Ovary (tissue), 9 donors: Measurements from ENCODE around the gene C2orf76. TPM values are rescaled to one million over a fixed set of nuclear protein-coding genes. Genes with fewer than 3 reads are reported as not detected.

ENCODE experiments used
- DNase-seq, 5 donors: peaks; one replicate each; pipeline ENCODE4 v3.0.0-alpha.2; 2019 to 2020
- H3K27ac ChIP-seq, 2 donors: fragments of 200-600 bp; one replicate each; pipeline versions ENCODE4 v1.5.1 to v1.8.0; 2019 to 2022
- H3K27me3 ChIP-seq: fragments of 200-600 bp; one replicate; pipeline ENCODE4 v1.8.0; 2022
- H3K36me3 ChIP-seq: fragments of 200-600 bp; sonication (generic); one replicate; pipeline ENCODE4 v1.5.1; 2019
- H3K4me1 ChIP-seq: one replicate; pipeline ENCODE4 v1.8.1; 2013; ENCODE audit warnings: mild to moderate bottlenecking, moderate library complexity; ENCODE audit not compliant: insufficient read depth
- H3K4me3 ChIP-seq: fragments of 200-600 bp; sonication (generic); one replicate; pipeline ENCODE4 v1.5.1; 2017
- H3K9me3 ChIP-seq, 2 donors: fragments of 200-600 bp in 1 of 2; sonication (generic) in 1 of 2; one replicate each; pipeline versions ENCODE4 v1.5.1 to v1.8.1; 2013 to 2019; ENCODE audit warnings: mild to moderate bottlenecking in 1 of 2, moderate library complexity in 1 of 2
- EP300 ChIP-seq: sonication (generic); formaldehyde crosslinking; IDR thresholded peaks from one replicate; pipeline ENCODE4 v1.6.1; 2017; ENCODE audit warnings: antibody characterized with exemption
- POLR2A ChIP-seq: fragments of 450-650 bp; IDR thresholded peaks from one replicate; pipeline ENCODE4 v1.6.1; 2017; ENCODE audit warnings: antibody characterized with exemption, mild to moderate bottlenecking, moderate library complexity
- WGBS, 3 donors: extraction: QIAGEN DNeasy Blood & Tissue Kit in 1 of 3; methylation state at CpG; one replicate each; pipeline versions ENCODE4 v1.1.5 to v1.1.7; 2013 to 2017; 5-methylcytosine and 5-hydroxymethylcytosine counted together
- intact Hi-C, 4 donors: fragments of 100-400 bp; cut with DNase I; formaldehyde crosslinking; loops; one replicate each; pipeline versions ENCODE4 v1.11.0 to v1.15.1; 2022 to 2023
- polyA plus RNA-seq, 2 donors: library from polyadenylated mRNA; stranded (reverse); fragments of 200-250 nt in 1 of 2; fragments of 350-450 nt in 1 of 2; fragmentation: Illumina TruSeq in 1 of 2; extraction: RNeasy Lipid Tissue Mini Kit (QIAGEN cat#74804) in 1 of 2; gene quantifications; one replicate each; pipeline ENCODE4 v1.2.3, GENCODE V29; 2013 to 2014
- total RNA-seq, 7 donors: library from RNA; depleted of rRNA in 2 of 7; stranded (reverse); fragments of >200 nt in 2 of 7; fragmentation: NEBNext Ultra II Directional in 3 of 7; extraction: Animal tissue kit (Norgen Biotek cat#: 25700) in 3 of 7; gene quantifications; one replicate each; pipeline versions ENCODE4 v1.1.0 to v1.2.4, GENCODE V29; 2016 to 2023
- TF ChIP-seq, protein P1 (sequence below), 3 donors: fragments of 450-650 bp in 2 of 3; fragments of 200-600 bp in 1 of 3; IDR thresholded peaks; one replicate each; pipeline versions ENCODE4 v1.5.1 to v1.8.0; 2016 to 2022; ENCODE audit warnings: antibody characterized with exemption in 3 of 3, mild to moderate bottlenecking in 1 of 3
- donor health status: DM: no; HTN: no; CAD: no; lungs with moderate emphysema.
- donor health status: DM: no; HTN: no; CAD: no.
- donor health status: Bipolar disorder and iron deficiency.
- donor health status: DM: yes; HTN: yes; CAD: no.
- donor health status: DM: no; HTN: no; CAD: no.
- donor health status: DM: yes; HTN: yes; CAD: no.

Gene C2orf76
- total and polyA plus RNA-seq, 9 donors, result 12.0 to 24.1 (median 14.1) TPM

GRCh38 chr2:119293254-119293653 is 73.4 kb downstream of the C2orf76 start:
- no peak for DNase-seq
- H3K27me3 ChIP-seq, result no peaks in the 10 kb centered on the region
- no peak overlapping the region for H3K4me3 ChIP-seq
- intact Hi-C loops, result loop anchor here in 1 of 4 donors (10.0 kb wide), 1 partner anchor 408 kb away; no protein-coding TSS in a partner anchor
- H3K4me1 ChIP-seq, result no peaks in the 10 kb centered on the region
- no peak for TF ChIP-seq EP300
- TF ChIP-seq, protein P1, sequence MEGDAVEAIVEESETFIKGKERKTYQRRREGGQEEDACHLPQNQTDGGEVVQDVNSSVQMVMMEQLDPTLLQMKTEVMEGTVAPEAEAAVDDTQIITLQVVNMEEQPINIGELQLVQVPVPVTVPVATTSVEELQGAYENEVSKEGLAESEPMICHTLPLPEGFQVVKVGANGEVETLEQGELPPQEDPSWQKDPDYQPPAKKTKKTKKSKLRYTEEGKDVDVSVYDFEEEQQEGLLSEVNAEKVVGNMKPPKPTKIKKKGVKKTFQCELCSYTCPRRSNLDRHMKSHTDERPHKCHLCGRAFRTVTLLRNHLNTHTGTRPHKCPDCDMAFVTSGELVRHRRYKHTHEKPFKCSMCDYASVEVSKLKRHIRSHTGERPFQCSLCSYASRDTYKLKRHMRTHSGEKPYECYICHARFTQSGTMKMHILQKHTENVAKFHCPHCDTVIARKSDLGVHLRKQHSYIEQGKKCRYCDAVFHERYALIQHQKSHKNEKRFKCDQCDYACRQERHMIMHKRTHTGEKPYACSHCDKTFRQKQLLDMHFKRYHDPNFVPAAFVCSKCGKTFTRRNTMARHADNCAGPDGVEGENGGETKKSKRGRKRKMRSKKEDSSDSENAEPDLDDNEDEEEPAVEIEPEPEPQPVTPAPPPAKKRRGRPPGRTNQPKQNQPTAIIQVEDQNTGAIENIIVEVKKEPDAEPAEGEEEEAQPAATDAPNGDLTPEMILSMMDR (IDR thresholded peaks at IDR 0.05), result no peak
- TF ChIP-seq POLR2A, result no peak
- no peak overlapping the region for H3K27ac ChIP-seq
- 92 to 95% (median 93%) methylated on average over 2 of the region's 2 CpGs for WGBS, 3 donors
- H3K9me3 ChIP-seq, result no peaks in the 10 kb centered on the region
- no peaks in the 10 kb centered on the region for H3K36me3 ChIP-seq

GRCh38 chr2:119292226-119292625 is 74.4 kb downstream of the C2orf76 start:
- H3K36me3 ChIP-seq, result no peaks in the 10 kb centered on the region
- no peaks in the 10 kb centered on the region for H3K4me1 ChIP-seq
- DNase-seq, result no peak
- no peaks in the 10 kb centered on the region for H3K27me3 ChIP-seq
- H3K9me3 ChIP-seq, result no peaks in the 10 kb centered on the region
- intact Hi-C loops, result loop anchor here in 1 of 4 donors (10.0 kb wide), 1 partner anchor 407 kb away; no protein-coding TSS in a partner anchor
- TF ChIP-seq, protein P1 (IDR thresholded peaks at IDR 0.05), result no peak
- TF ChIP-seq POLR2A (no peak), EP300 (no peak)
- no peak overlapping the region for H3K27ac ChIP-seq
- WGBS, 3 donors, result 11 to 54% (median 31%) methylated on average over 8 of the region's 8 CpGs
- no peak overlapping the region for H3K4me3 ChIP-seq

DNA sequence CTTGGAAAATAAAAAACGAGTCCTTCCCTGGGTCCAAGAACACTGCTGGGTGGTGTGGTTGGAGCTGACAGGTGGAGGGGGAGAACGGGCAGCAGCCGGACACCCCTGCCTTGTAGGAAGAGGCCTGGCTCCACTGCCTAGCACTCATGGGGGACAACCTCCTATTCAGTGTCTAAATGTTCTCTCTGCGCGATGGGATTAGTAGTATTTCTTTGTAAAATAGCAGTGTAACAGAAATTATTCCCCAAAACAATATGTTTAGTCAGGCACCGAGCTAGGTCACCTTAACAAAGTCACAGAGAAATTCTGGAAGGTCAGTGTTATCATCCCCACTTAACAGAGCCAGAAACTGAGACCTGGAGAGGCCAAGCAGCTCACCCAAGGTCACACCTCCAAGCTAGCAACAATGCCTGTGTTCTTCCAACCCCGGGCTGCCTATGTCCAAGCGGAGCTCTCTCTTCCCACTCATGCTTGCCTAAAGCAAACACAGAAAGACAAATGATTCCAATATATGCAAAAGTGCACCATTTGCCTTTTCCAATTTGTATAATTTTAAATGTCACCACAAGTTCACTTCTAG is 75.0 kb downstream of the C2orf76 start:
- WGBS, 3 donors, result 49 to 77% (median 75%) methylated on average over 8 of the region's 8 CpGs
- no peaks in the 10 kb centered on the region for H3K9me3 ChIP-seq
- H3K36me3 ChIP-seq, result no peaks in the 10 kb centered on the region
- no peak overlapping the region for H3K27ac ChIP-seq
- no peak overlapping the region for H3K4me3 ChIP-seq
- H3K27me3 ChIP-seq, result no peaks in the 10 kb centered on the region
- no peaks in the 10 kb centered on the region for H3K4me1 ChIP-seq
- intact Hi-C loops, result loop anchor here in 1 of 4 donors (2.0 to 10.0 kb wide), 2 partner anchors 279 to 407 kb away; no protein-coding TSS in a partner anchor
- TF ChIP-seq, protein P1 (IDR thresholded peaks at IDR 0.05), result no peak
- TF ChIP-seq EP300 (no peak), POLR2A (no peak)
- no peak for DNase-seq

GRCh38 chr2:119290859-119291587 is 75.6 kb downstream of the C2orf76 start:
- H3K9me3 ChIP-seq, result no peaks in the 10 kb centered on the region
- no peak overlapping the region for H3K27ac ChIP-seq
- no peaks in the 10 kb centered on the region for H3K4me1 ChIP-seq
- 50 to 78% (median 54%) methylated on average over 15 of the region's 15 CpGs for WGBS, 3 donors
- TF ChIP-seq POLR2A (no peak), EP300 (no peak)
- TF ChIP-seq, protein P1 (IDR thresholded peaks at IDR 0.05), result peak; percentile 44 to 68 (median 64)
- no peaks in the 10 kb centered on the region for H3K36me3 ChIP-seq
- intact Hi-C loops, result loop anchor here in 1 of 4 donors (2.0 to 10.0 kb wide), 2 partner anchors 278 to 406 kb away; no protein-coding TSS in a partner anchor
- no peak overlapping the region for H3K4me3 ChIP-seq
- peak in 4 of 5 donors; percentile 76 to 83 (median 79) for DNase-seq
- no peaks in the 10 kb centered on the region for H3K27me3 ChIP-seq
